DOHH2 (cell line): Measurements from ENCODE around the gene ADGRB2.

ENCODE experiments used
- CTCF ChIP-seq: fragments of 200-600 bp; sonication (generic); IDR thresholded peaks from one replicate; pipeline ENCODE4 v1.5.1; 2014; ENCODE audit warnings: antibody characterized with exemption, mild to moderate bottlenecking, low read depth, low read length; ENCODE audit not compliant: poor library complexity, severe bottlenecking
- EZH2phosphoT487 ChIP-seq: fragments of 200-600 bp; sonication (generic); IDR thresholded peaks from 2 replicates; pipeline ENCODE4 v1.6.1; 2017; ENCODE audit warnings: borderline replicate concordance, mild to moderate bottlenecking, antibody characterized with exemption, low read length, moderate library complexity, mixed read lengths

GRCh38 chr1:31767225-31767624 lies 3.1 kb upstream of the ADGRB2 start:
- no peak for TF ChIP-seq CTCF
- TF ChIP-seq EZH2phosphoT487: no peak
